T-helper 17 cell (primary cell): ENCODE results near the gene FTL. TPM values are rescaled to one million over a fixed set of nuclear protein-coding genes. Genes with fewer than 3 reads are reported as not detected.
A peak's percentile ranks its signal among the peaks of the same experiment; 100 is the strongest.

Source experiments
- ATAC-seq: fragments of 150-1000 bp; cut with Tn5 transposase; 2 replicates; pipeline ENCODE4 v1.10.0; 2021; ENCODE audit warnings: mild to moderate bottlenecking, moderate library complexity
- DNase-seq, 3 donors: peaks; one replicate each; pipeline versions ENCODE4 v3.0.0 to v3.0.0-alpha.2; 2020 to 2021
- H3K9me3 ChIP-seq: one replicate; pipeline ENCODE4 v1.7.0; 2013; ENCODE audit warnings: low read length, mild to moderate bottlenecking; ENCODE audit not compliant: control insufficient read depth, poor library complexity, severe bottlenecking
- H3K27ac Mint-ChIP-seq: one replicate; pipeline ENCODE4 v1.8.0; 2022; ENCODE audit warnings: mild to moderate bottlenecking, moderate library complexity, mixed read lengths
- H3K27me3 Mint-ChIP-seq: one replicate; pipeline ENCODE4 v1.8.0; 2022; ENCODE audit warnings: mixed read lengths
- H3K36me3 Mint-ChIP-seq: one replicate; pipeline ENCODE4 v1.8.0; 2022; ENCODE audit warnings: low read depth, mixed read lengths
- H3K4me1 Mint-ChIP-seq: one replicate; pipeline ENCODE4 v1.8.0; 2022; ENCODE audit warnings: mild to moderate bottlenecking, mixed read lengths
- H3K4me3 Mint-ChIP-seq: one replicate; pipeline ENCODE4 v1.8.0; 2022; ENCODE audit warnings: mild to moderate bottlenecking, moderate library complexity, mixed read lengths
- total RNA-seq, 4 donors: library from RNA in 2 of 4; stranded (reverse) in 2 of 4; gene quantifications; one replicate each; pipeline ENCODE4 v1.2.3 and lab custom pipeline; 2022 to 2026

FTL gene
- total RNA-seq, 2 donors from 2014 or later = 612 to 898 TPM

- no peak for DNase-seq
- Mint-ChIP-seq H3K27ac (peak overlapping the region; percentile 96), H3K36me3 (peaks cover under 1% of the 10 kb centered on the region)
Observed at GRCh38 chr19:48994035-48994386, 28.9 kb downstream of the FTL start.

GRCh38 chr19:48997972-48998371, 32.9 kb downstream of the FTL start:
- no peak overlapping the region for H3K27ac Mint-ChIP-seq
- no peaks in the 10 kb centered on the region for H3K9me3 ChIP-seq
- peaks cover 24% of the 10 kb centered on the region for H3K4me1 Mint-ChIP-seq
- H3K4me3 Mint-ChIP-seq = no peak overlapping the region
- H3K27me3 Mint-ChIP-seq = no peaks in the 10 kb centered on the region
- H3K36me3 Mint-ChIP-seq = no peaks in the 10 kb centered on the region
- ATAC-seq (no peak), DNase-seq (no peak)

More at GRCh38 chr19:48994035-48994386, 28.9 kb downstream of the FTL start:
- Mint-ChIP-seq H3K4me3 (peak overlapping the region; percentile 98), H3K27me3 (no peaks in the 10 kb centered on the region), H3K4me1 (peaks cover 38% of the 10 kb centered on the region)
- H3K9me3 ChIP-seq = no peaks in the 10 kb centered on the region
- ATAC-seq = no peak

GRCh38 chr19:48999481-49000325, 34.6 kb downstream of the FTL start:
- DNase-seq (peak; percentile 50 to 69 (median 53)), ATAC-seq (peak; percentile 96)
- peaks cover 17% of the 10 kb centered on the region for H3K4me1 Mint-ChIP-seq
- no peaks in the 10 kb centered on the region for H3K9me3 ChIP-seq
- H3K27ac Mint-ChIP-seq = no peak overlapping the region
- H3K36me3 Mint-ChIP-seq = no peaks in the 10 kb centered on the region
- H3K27me3 Mint-ChIP-seq = no peaks in the 10 kb centered on the region
- H3K4me3 Mint-ChIP-seq = no peak overlapping the region

- no peak for DNase-seq
- Mint-ChIP-seq H3K4me3 (no peak overlapping the region), H3K27ac (no peak overlapping the region), H3K27me3 (no peaks in the 10 kb centered on the region), H3K4me1 (peaks cover 5% of the 10 kb centered on the region), H3K36me3 (no peaks in the 10 kb centered on the region)
- no peaks in the 10 kb centered on the region for H3K9me3 ChIP-seq
- ATAC-seq = no peak
Observed at GRCh38 chr19:49004133-49004532, 39.0 kb downstream of the FTL start.

- Mint-ChIP-seq H3K27me3 (no peaks in the 10 kb centered on the region), H3K36me3 (no peaks in the 10 kb centered on the region)
Observed at GRCh38 chr19:49004964-49005614, 40.0 kb downstream of the FTL start.

GRCh38 chr19:49006905-49007304, 41.8 kb downstream of the FTL start:
- no peak for ATAC-seq

More at GRCh38 chr19:49004964-49005614, 40.0 kb downstream of the FTL start:
- ATAC-seq (no peak), DNase-seq (no peak)
- H3K4me1 Mint-ChIP-seq = no peaks in the 10 kb centered on the region
- H3K27ac Mint-ChIP-seq = no peak overlapping the region
- no peaks in the 10 kb centered on the region for H3K9me3 ChIP-seq
- H3K4me3 Mint-ChIP-seq = no peak overlapping the region

GRCh38 chr19:49009828-49010227, 44.7 kb downstream of the FTL start:
- no peak overlapping the region for H3K27ac Mint-ChIP-seq
- no peaks in the 10 kb centered on the region for H3K27me3 Mint-ChIP-seq
- H3K4me3 Mint-ChIP-seq = no peak overlapping the region
- H3K36me3 Mint-ChIP-seq = peaks cover 2% of the 10 kb centered on the region
- DNase-seq (no peak), ATAC-seq (no peak)
- no peaks in the 10 kb centered on the region for H3K4me1 Mint-ChIP-seq
- no peaks in the 10 kb centered on the region for H3K9me3 ChIP-seq

More at GRCh38 chr19:49006905-49007304, 41.8 kb downstream of the FTL start:
- Mint-ChIP-seq H3K36me3 (peaks cover 2% of the 10 kb centered on the region), H3K4me1 (no peaks in the 10 kb centered on the region), H3K4me3 (no peak overlapping the region), H3K27ac (no peak overlapping the region), H3K27me3 (no peaks in the 10 kb centered on the region)
- no peaks in the 10 kb centered on the region for H3K9me3 ChIP-seq
- DNase-seq = no peak

GRCh38 chr19:49010453-49010852, 45.3 kb downstream of the FTL start:
- Mint-ChIP-seq H3K27me3 (no peaks in the 10 kb centered on the region), H3K4me1 (no peaks in the 10 kb centered on the region), H3K36me3 (peaks cover 2% of the 10 kb centered on the region), H3K4me3 (no peak overlapping the region), H3K27ac (no peak overlapping the region)
- ATAC-seq (no peak), DNase-seq (no peak)
- H3K9me3 ChIP-seq = no peaks in the 10 kb centered on the region

GRCh38 chr19:49011194-49011593, 46.1 kb downstream of the FTL start:
- ATAC-seq (no peak), DNase-seq (no peak)
- H3K27me3 Mint-ChIP-seq = no peaks in the 10 kb centered on the region
- peaks cover 2% of the 10 kb centered on the region for H3K36me3 Mint-ChIP-seq
- no peaks in the 10 kb centered on the region for H3K9me3 ChIP-seq
- H3K27ac Mint-ChIP-seq = no peak overlapping the region
- no peak overlapping the region for H3K4me3 Mint-ChIP-seq
- no peaks in the 10 kb centered on the region for H3K4me1 Mint-ChIP-seq

- Mint-ChIP-seq H3K27ac (no peak overlapping the region), H3K4me3 (no peak overlapping the region)
Observed at GRCh38 chr19:49014123-49014869, 49.2 kb downstream of the FTL start.

GRCh38 chr19:49014870-49015255, 49.8 kb downstream of the FTL start:
- H3K27me3 Mint-ChIP-seq = no peaks in the 10 kb centered on the region
- H3K4me3 Mint-ChIP-seq = no peak overlapping the region
- no peak overlapping the region for H3K27ac Mint-ChIP-seq
- no peaks in the 10 kb centered on the region for H3K9me3 ChIP-seq
- DNase-seq (no peak), ATAC-seq (no peak)
- H3K4me1 Mint-ChIP-seq = peaks cover 11% of the 10 kb centered on the region
- peaks cover 2% of the 10 kb centered on the region for H3K36me3 Mint-ChIP-seq

More at GRCh38 chr19:49014123-49014869, 49.2 kb downstream of the FTL start:
- ATAC-seq (no peak), DNase-seq (no peak)
- no peaks in the 10 kb centered on the region for H3K9me3 ChIP-seq
- peaks cover 2% of the 10 kb centered on the region for H3K36me3 Mint-ChIP-seq
- H3K4me1 Mint-ChIP-seq = peaks cover 10% of the 10 kb centered on the region
- no peaks in the 10 kb centered on the region for H3K27me3 Mint-ChIP-seq

- DNase-seq = no peak
- H3K27me3 Mint-ChIP-seq = peaks cover 5% of the 10 kb centered on the region
- no peak overlapping the region for H3K4me3 Mint-ChIP-seq
- no peaks in the 10 kb centered on the region for H3K9me3 ChIP-seq
- H3K4me1 Mint-ChIP-seq = peaks cover 19% of the 10 kb centered on the region
- H3K27ac Mint-ChIP-seq = no peak overlapping the region
- H3K36me3 Mint-ChIP-seq = no peaks in the 10 kb centered on the region
- no peak for ATAC-seq
Observed at GRCh38 chr19:49016067-49016839, 51.1 kb downstream of the FTL start.
